Trophoblast cell (in vitro differentiated cells and primary cell): Measurements from ENCODE around the gene FBN1.
A peak's percentile ranks its signal among the peaks of the same experiment; 100 is the strongest.

Experiments
- DNase-seq, 2 donors: peaks; one replicate each; pipeline ENCODE4 v3.0.0-alpha.2; 2016
- H2AFZ ChIP-seq: 2 replicates; pipeline ENCODE4 v1.6.1; 2013; ENCODE audit warnings: low read length, moderate library complexity, mild to moderate bottlenecking; ENCODE audit not compliant: insufficient read depth, poor library complexity
- H2AK5ac ChIP-seq: 2 replicates; pipeline ENCODE4 v1.6.1; 2013; ENCODE audit warnings: mild to moderate bottlenecking, low read length
- H2BK120ac ChIP-seq: 2 replicates; pipeline ENCODE4 v1.6.1; 2013; ENCODE audit warnings: low read length, mild to moderate bottlenecking, moderate library complexity; ENCODE audit not compliant: insufficient read depth, poor library complexity
- H2BK12ac ChIP-seq: 2 replicates; pipeline ENCODE4 v1.6.1; 2013; ENCODE audit warnings: mild to moderate bottlenecking, low read length, moderate library complexity
- H2BK5ac ChIP-seq: 2 replicates; pipeline ENCODE4 v1.6.1; 2013; ENCODE audit warnings: low read length, low read depth, moderate library complexity, mild to moderate bottlenecking; ENCODE audit not compliant: poor library complexity
- H3K14ac ChIP-seq: 2 replicates; pipeline ENCODE4 v1.6.1; 2013; ENCODE audit warnings: mild to moderate bottlenecking, low read length
- H3K18ac ChIP-seq: 2 replicates; pipeline ENCODE4 v1.6.1; 2013; ENCODE audit warnings: mild to moderate bottlenecking, low read length
- H3K23ac ChIP-seq: 2 replicates; pipeline ENCODE4 v1.6.1; 2013; ENCODE audit warnings: low read length
- H3K27ac ChIP-seq: 2 replicates; pipeline ENCODE4 v1.5.1; 2013; ENCODE audit warnings: low read depth, mild to moderate bottlenecking, inconsistent platforms, low read length, moderate library complexity
- H3K27me3 ChIP-seq: 2 replicates; pipeline ENCODE4 v1.6.1; 2013; ENCODE audit warnings: inconsistent platforms, mild to moderate bottlenecking, low read length, moderate library complexity; ENCODE audit not compliant: insufficient read depth
- H3K36me3 ChIP-seq, 2 experiments: 1 replicate in 1 of 2; 2 replicates in 1 of 2; pipeline ENCODE4 v1.6.1; 2013; ENCODE audit warnings: low read length in 2 of 2, mild to moderate bottlenecking in 2 of 2, moderate library complexity in 1 of 2; ENCODE audit not compliant: insufficient read depth in 2 of 2, control insufficient read depth in 1 of 2
- H3K4ac ChIP-seq: 2 replicates; pipeline ENCODE4 v1.6.1; 2013; ENCODE audit warnings: low read depth, mild to moderate bottlenecking, low read length, moderate library complexity
- H3K4me1 ChIP-seq, 2 experiments: 1 replicate in 1 of 2; 2 replicates in 1 of 2; pipeline ENCODE4 v1.6.1; 2013; ENCODE audit warnings: low read length in 2 of 2, mild to moderate bottlenecking in 2 of 2, moderate library complexity in 1 of 2; ENCODE audit not compliant: insufficient read depth in 2 of 2, control insufficient read depth in 1 of 2
- H3K4me2 ChIP-seq: 2 replicates; pipeline ENCODE4 v1.6.1; 2013; ENCODE audit warnings: inconsistent platforms, mild to moderate bottlenecking, low read length, moderate library complexity
- H3K4me3 ChIP-seq: 2 replicates; pipeline ENCODE4 v1.5.1; 2013; ENCODE audit warnings: mild to moderate bottlenecking, low read depth, low read length, inconsistent platforms
- H3K79me1 ChIP-seq: one replicate; pipeline ENCODE4 v1.6.1; 2013; ENCODE audit warnings: low read length
- H3K79me2 ChIP-seq: 2 replicates; pipeline ENCODE4 v1.6.1; 2013; ENCODE audit warnings: low read length, mild to moderate bottlenecking; ENCODE audit not compliant: control insufficient read depth, insufficient read depth, poor library complexity
- H3K9ac ChIP-seq: 2 replicates; pipeline ENCODE4 v1.6.1; 2013; ENCODE audit warnings: mild to moderate bottlenecking, low read length
- H3K9me3 ChIP-seq: 2 replicates; pipeline ENCODE4 v1.6.1; 2013; ENCODE audit warnings: low read depth, mild to moderate bottlenecking, control low read depth, inconsistent platforms, low read length; ENCODE audit not compliant: insufficient read depth
- H4K12ac ChIP-seq: 2 replicates; pipeline ENCODE4 v1.6.1; 2013; ENCODE audit warnings: low read depth, mild to moderate bottlenecking, low read length, moderate library complexity
- H4K8ac ChIP-seq: 2 replicates; pipeline ENCODE4 v1.6.1; 2013; ENCODE audit warnings: low read depth, mild to moderate bottlenecking, low read length, moderate library complexity
- H4K91ac ChIP-seq: one replicate; pipeline ENCODE4 v1.6.1; 2013; ENCODE audit warnings: low read depth, mild to moderate bottlenecking, low read length, moderate library complexity
- WGBS: extraction: QIAGEN DNeasy Blood & Tissue Kit; methylation state at CpG from one replicate; pipeline ENCODE4 v1.1.7; 2013; ENCODE audit warnings: missing lambda C conversion rate; ENCODE audit not compliant: insufficient read length, insufficient coverage; ENCODE audit errors: extremely low coverage; 5-methylcytosine and 5-hydroxymethylcytosine counted together

The FBN1 gene

GRCh38 chr15:48426941-48427340, 218.6 kb downstream of the FBN1 start:
- Histone ChIP-seq H2BK120ac (no peak overlapping the region), H3K4me3 (no peak overlapping the region), H3K27ac (no peak overlapping the region), H3K79me1 (peaks cover 13% of the 10 kb centered on the region), H3K14ac (no peak overlapping the region), H4K12ac (no peak overlapping the region), H3K9me3 (no peaks in the 10 kb centered on the region), H2AK5ac (no peak overlapping the region), H3K23ac (no peak overlapping the region), H2BK5ac (no peak overlapping the region), H4K8ac (no peak overlapping the region), H3K79me2 (no peaks in the 10 kb centered on the region), H3K18ac (no peak overlapping the region), H2BK12ac (no peak overlapping the region), H3K9ac (no peak overlapping the region), H3K27me3 (no peaks in the 10 kb centered on the region), H4K91ac (peak overlapping the region; percentile 33), H3K36me3 (no peaks in the 10 kb centered on the region), H3K4ac (no peak overlapping the region), H3K4me1 (peaks cover 4 to 22% of the 10 kb centered on the region in 2 experiments), H3K4me2 (no peak overlapping the region), H2AFZ (no peak overlapping the region)
- DNase-seq = no peak
- no CpG with 5 or more reads among the region's 2 CpGs for WGBS

- no peak overlapping the region for H3K9ac ChIP-seq
- H3K4me3 ChIP-seq = no peak overlapping the region
- H3K14ac ChIP-seq = peak overlapping the region; percentile 4
- no peak overlapping the region for H3K27ac ChIP-seq
- no peak overlapping the region for H3K4ac ChIP-seq
- peaks cover 4 to 22% of the 10 kb centered on the region in 2 experiments for H3K4me1 ChIP-seq
- H3K79me1 ChIP-seq = peaks cover 13% of the 10 kb centered on the region
- H3K4me2 ChIP-seq = no peak overlapping the region
- no peak overlapping the region for H4K12ac ChIP-seq
- peak overlapping the region; percentile 69 for H2BK12ac ChIP-seq
- peak overlapping the region; percentile 68 for H2BK120ac ChIP-seq
- no peak overlapping the region for H4K8ac ChIP-seq
- H2BK5ac ChIP-seq = no peak overlapping the region
- no peaks in the 10 kb centered on the region for H3K79me2 ChIP-seq
- no peak for DNase-seq
- H3K23ac ChIP-seq = no peak overlapping the region
- no peaks in the 10 kb centered on the region for H3K36me3 ChIP-seq
- no peak overlapping the region for H2AK5ac ChIP-seq
- H3K18ac ChIP-seq = no peak overlapping the region
- H3K27me3 ChIP-seq = no peaks in the 10 kb centered on the region
- no peak overlapping the region for H2AFZ ChIP-seq
- no peaks in the 10 kb centered on the region for H3K9me3 ChIP-seq
- H4K91ac ChIP-seq = peak overlapping the region; percentile 39
These were observed 219.5 kb downstream of the FBN1 start for GRCh38 chr15:48426044-48426443.

GRCh38 chr15:48425051-48425450, 220.5 kb downstream of the FBN1 start:
- no CpG with 5 or more reads among the region's 2 CpGs for WGBS
- H3K9ac ChIP-seq = no peak overlapping the region
- H2AK5ac ChIP-seq = no peak overlapping the region
- peaks cover 0 to 2% of the 10 kb centered on the region in 2 experiments for H3K36me3 ChIP-seq
- H2BK5ac ChIP-seq = no peak overlapping the region
- no peak overlapping the region for H3K14ac ChIP-seq
- H4K8ac ChIP-seq = no peak overlapping the region
- H3K18ac ChIP-seq = no peak overlapping the region
- H3K79me1 ChIP-seq = peaks cover 13% of the 10 kb centered on the region
- no peak overlapping the region for H2AFZ ChIP-seq
- peaks cover 4 to 23% of the 10 kb centered on the region in 2 experiments for H3K4me1 ChIP-seq
- no peaks in the 10 kb centered on the region for H3K79me2 ChIP-seq
- no peak overlapping the region for H4K12ac ChIP-seq
- H3K4ac ChIP-seq = no peak overlapping the region
- H3K4me2 ChIP-seq = no peak overlapping the region
- no peak overlapping the region for H2BK120ac ChIP-seq
- peak; percentile 71 to 79 for DNase-seq
- H3K27ac ChIP-seq = no peak overlapping the region
- no peak overlapping the region for H4K91ac ChIP-seq
- H3K9me3 ChIP-seq = no peaks in the 10 kb centered on the region
- no peak overlapping the region for H3K23ac ChIP-seq
- no peaks in the 10 kb centered on the region for H3K27me3 ChIP-seq
- H2BK12ac ChIP-seq = peak overlapping the region; percentile 5
- H3K4me3 ChIP-seq = no peak overlapping the region

GRCh38 chr15:48423896-48424475, 221.5 kb downstream of the FBN1 start:
- H3K36me3 ChIP-seq = peaks cover 0 to 2% of the 10 kb centered on the region in 2 experiments
- peak in 1 of 2 donors; percentile 51 for DNase-seq
- H3K23ac ChIP-seq = no peak overlapping the region
- no peaks in the 10 kb centered on the region for H3K9me3 ChIP-seq
- no peak overlapping the region for H2AFZ ChIP-seq
- peaks cover 4 to 23% of the 10 kb centered on the region in 2 experiments for H3K4me1 ChIP-seq
- H3K4me2 ChIP-seq = no peak overlapping the region
- H2AK5ac ChIP-seq = no peak overlapping the region
- peak overlapping the region; percentile 47 for H2BK120ac ChIP-seq
- no peak overlapping the region for H4K91ac ChIP-seq
- H3K4ac ChIP-seq = no peak overlapping the region
- H2BK12ac ChIP-seq = no peak overlapping the region
- H4K8ac ChIP-seq = no peak overlapping the region
- no peak overlapping the region for H3K14ac ChIP-seq
- WGBS = no CpG with 5 or more reads among the region's 2 CpGs
- no peaks in the 10 kb centered on the region for H3K79me2 ChIP-seq
- H3K27me3 ChIP-seq = no peaks in the 10 kb centered on the region
- H3K9ac ChIP-seq = no peak overlapping the region
- H4K12ac ChIP-seq = no peak overlapping the region
- H2BK5ac ChIP-seq = peak overlapping the region; percentile 3
- peaks cover 13% of the 10 kb centered on the region for H3K79me1 ChIP-seq
- H3K27ac ChIP-seq = peak overlapping the region; percentile 3
- no peak overlapping the region for H3K4me3 ChIP-seq
- no peak overlapping the region for H3K18ac ChIP-seq
